Measurements from ENCODE around the gene LUC7L2. TPM values are rescaled to one million over a fixed set of nuclear protein-coding genes. Genes with fewer than 3 reads are reported as not detected.

Gene LUC7L2
- total RNA-seq, 1 experiment from 2014 or later, result 111 TPM

DNA sequence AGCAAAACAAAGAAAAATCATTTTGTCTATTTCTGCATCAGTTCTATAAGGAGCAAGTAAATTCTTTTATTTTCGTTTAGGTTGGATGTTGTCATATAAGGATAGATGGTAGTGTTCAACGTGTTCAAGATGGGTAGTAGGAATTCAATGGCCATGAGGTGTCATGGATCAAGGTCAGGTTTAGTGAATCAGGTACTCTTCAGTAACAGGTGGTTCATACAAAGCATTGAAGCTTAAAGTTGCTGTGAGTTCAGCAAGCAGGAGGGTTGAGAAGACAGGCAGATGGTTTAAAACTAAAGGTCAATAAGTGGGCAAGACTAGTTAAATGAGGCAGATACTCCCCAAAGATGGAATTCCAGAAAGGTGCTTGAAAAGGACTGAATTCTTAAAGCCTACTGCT lies 5.6 kb downstream of the LUC7L2 start:
- H3K27me3 ChIP-seq (ENCODE audit: insufficient read depth, low read depth), result no peaks in the 10 kb centered on the region
- DNase-seq, result no peak
- CTCF ChIA-PET, result no interaction called here
- no peak for TF ChIP-seq CTCF (conservative IDR thresholded peaks at IDR 0.05)
- TF ChIP-seq EZH2 (IDR thresholded peaks at IDR 0.05; ENCODE audit: low read depth), result no peak
- no peaks in the 10 kb centered on the region for H3K9me2 ChIP-seq (ENCODE audit: insufficient read depth)
- H4K20me1 ChIP-seq (ENCODE audit: insufficient read depth), result peaks cover 98% of the 10 kb centered on the region
- POLR2A ChIA-PET (ENCODE audit: unreplicated experiment), result no interaction called here
- peaks cover 100% of the 10 kb centered on the region for H3K79me2 ChIP-seq (ENCODE audit: low read depth)
- peaks cover 19% of the 10 kb centered on the region for H3K4me1 ChIP-seq (replicated peaks; ENCODE audit: insufficient read depth)
- no peak overlapping the region for H3K27ac ChIP-seq
- H3K36me3 ChIP-seq (ENCODE audit: low read depth), result peaks cover 31% of the 10 kb centered on the region
- no peaks in the 10 kb centered on the region for H3K9me3 ChIP-seq (ENCODE audit: insufficient read depth, low read depth)
- no TSS peak for BruUV-seq (replicated peaks)
- H3K4me2 ChIP-seq, result no peak overlapping the region
- no peak overlapping the region for H2AFZ ChIP-seq
- intact Hi-C loops (cut with micrococcal nuclease; ENCODE audit: unreplicated experiment), result no loop called here
- H3F3A ChIP-seq (ENCODE audit: insufficient read depth, low read depth), result peaks cover 18% of the 10 kb centered on the region; the same call in 1 of the 2 replicates
- H3K4me3 ChIP-seq, result no peak overlapping the region

GRCh38 chr7:139366400-139366799 lies 6.7 kb downstream of the LUC7L2 start:
- POLR2A ChIA-PET (ENCODE audit: unreplicated experiment), result no interaction called here
- TF ChIP-seq CTCF (conservative IDR thresholded peaks at IDR 0.05) (no peak), EZH2 (IDR thresholded peaks at IDR 0.05; ENCODE audit: low read depth) (no peak)
- intact Hi-C loops (cut with micrococcal nuclease; ENCODE audit: unreplicated experiment), result no loop called here
- no peak overlapping the region for H3K27ac ChIP-seq
- no peak overlapping the region for H3K4me2 ChIP-seq
- no peak overlapping the region for H3K4me3 ChIP-seq
- BruUV-seq (replicated peaks), result no TSS peak
- no peaks in the 10 kb centered on the region for H3K27me3 ChIP-seq (ENCODE audit: insufficient read depth, low read depth)
- H2AFZ ChIP-seq, result no peak overlapping the region
- no peaks in the 10 kb centered on the region for H3K9me2 ChIP-seq (ENCODE audit: insufficient read depth)
- CTCF ChIA-PET, result no interaction called here
- H3F3A ChIP-seq (ENCODE audit: insufficient read depth, low read depth), result peaks cover 18% of the 10 kb centered on the region; the same call in 1 of the 2 replicates
- peaks cover 15% of the 10 kb centered on the region for H3K4me1 ChIP-seq (replicated peaks; ENCODE audit: insufficient read depth)
- peaks cover 98% of the 10 kb centered on the region for H4K20me1 ChIP-seq (ENCODE audit: insufficient read depth)
- no peak for DNase-seq
- H3K79me2 ChIP-seq (ENCODE audit: low read depth), result peaks cover 100% of the 10 kb centered on the region
- no peaks in the 10 kb centered on the region for H3K9me3 ChIP-seq (ENCODE audit: insufficient read depth, low read depth)
- H3K36me3 ChIP-seq (ENCODE audit: low read depth), result peaks cover 31% of the 10 kb centered on the region

DNA sequence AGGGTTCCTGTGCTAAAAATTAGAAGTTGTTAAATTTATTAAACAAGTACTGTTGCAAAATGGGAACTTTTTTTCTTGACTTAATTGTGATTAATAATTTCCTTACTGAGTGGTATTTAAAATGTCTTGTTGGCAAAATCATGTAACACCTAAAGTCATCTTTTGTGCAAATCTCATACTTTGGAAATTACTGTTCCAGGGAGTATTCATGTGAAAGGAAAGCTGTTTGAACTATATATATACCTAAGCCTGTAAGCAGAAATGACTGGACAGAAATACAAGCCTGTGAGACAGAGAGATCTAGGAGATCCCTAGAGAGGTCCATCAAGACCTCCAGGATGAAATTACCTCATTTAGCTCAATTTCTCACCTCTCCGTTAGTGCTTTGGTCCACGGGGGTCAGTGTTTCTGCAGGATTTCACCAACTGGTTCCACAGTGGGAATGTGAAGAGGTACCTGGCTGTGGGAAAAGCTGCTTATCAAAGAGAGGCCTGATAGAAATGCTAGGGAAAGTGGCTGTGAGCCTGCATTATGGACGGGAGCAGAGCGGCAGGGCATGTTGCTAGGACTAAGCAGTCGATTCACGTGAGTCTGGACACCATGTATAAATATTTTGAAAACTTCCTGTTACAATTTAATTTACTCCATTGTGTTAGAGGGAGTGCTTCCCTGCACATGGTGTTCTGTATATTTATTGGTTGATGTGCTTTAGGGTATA lies 7.9 kb downstream of the LUC7L2 start:
- 0 out of 2 replicates have a peak, but pooled peaks cover 3% of the 10 kb centered on the region for H3K4me1 ChIP-seq (replicated peaks; ENCODE audit: insufficient read depth)
- no TSS peak for BruUV-seq (replicated peaks)
- peaks cover 31% of the 10 kb centered on the region for H3K36me3 ChIP-seq (ENCODE audit: low read depth)
- H3K9me3 ChIP-seq (ENCODE audit: insufficient read depth, low read depth), result no peaks in the 10 kb centered on the region
- H3K9me2 ChIP-seq (ENCODE audit: insufficient read depth), result no peaks in the 10 kb centered on the region
- CTCF ChIA-PET, result no interaction called here
- H3K4me2 ChIP-seq, result no peak overlapping the region
- POLR2A ChIA-PET (ENCODE audit: unreplicated experiment), result no interaction called here
- peaks cover 100% of the 10 kb centered on the region for H3K79me2 ChIP-seq (ENCODE audit: low read depth)
- TF ChIP-seq EZH2 (IDR thresholded peaks at IDR 0.05; ENCODE audit: low read depth) (no peak), CTCF (conservative IDR thresholded peaks at IDR 0.05) (no peak)
- H3K27me3 ChIP-seq (ENCODE audit: insufficient read depth, low read depth), result no peaks in the 10 kb centered on the region
- H3K27ac ChIP-seq, result no peak overlapping the region
- peaks cover 98% of the 10 kb centered on the region for H4K20me1 ChIP-seq (ENCODE audit: insufficient read depth)
- H3F3A ChIP-seq (ENCODE audit: insufficient read depth, low read depth), result peaks cover 18% of the 10 kb centered on the region; the same call in 1 of the 2 replicates
- DNase-seq, result no peak
- no peak overlapping the region for H3K4me3 ChIP-seq
- intact Hi-C loops (cut with micrococcal nuclease; ENCODE audit: unreplicated experiment), result no loop called here
- no peak overlapping the region for H2AFZ ChIP-seq
